Measurements from ENCODE around the gene FOXO6.

The FOXO6 gene

DNA sequence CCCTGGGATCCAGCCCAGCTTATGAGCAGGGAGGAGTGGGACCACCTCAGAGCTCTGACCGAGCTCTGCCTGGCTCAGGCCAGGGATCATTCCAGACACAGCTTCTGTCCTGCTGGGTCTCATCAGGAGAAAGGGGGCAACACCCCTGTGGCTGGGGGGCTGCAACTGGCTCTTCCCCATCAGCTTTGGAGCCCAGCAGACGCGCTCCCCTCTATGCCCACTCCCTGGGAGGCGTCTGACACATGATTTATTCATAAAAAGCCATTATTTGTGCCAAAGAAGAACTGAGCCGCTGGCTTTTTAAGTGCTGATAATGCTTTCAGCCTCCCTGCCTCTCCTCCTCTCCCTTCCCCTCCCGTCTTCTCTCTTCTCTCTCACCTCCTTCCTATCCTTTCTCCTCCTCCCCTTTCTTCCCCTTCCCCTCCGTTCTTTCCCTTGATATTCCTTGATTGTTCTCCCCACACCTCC, 25.0 kb downstream of the FOXO6 start:
- no peak for DNase-seq

GRCh38 chr1:41387667-41388091, 26.4 kb downstream of the FOXO6 start:
- DNase-seq: no peak

DNA sequence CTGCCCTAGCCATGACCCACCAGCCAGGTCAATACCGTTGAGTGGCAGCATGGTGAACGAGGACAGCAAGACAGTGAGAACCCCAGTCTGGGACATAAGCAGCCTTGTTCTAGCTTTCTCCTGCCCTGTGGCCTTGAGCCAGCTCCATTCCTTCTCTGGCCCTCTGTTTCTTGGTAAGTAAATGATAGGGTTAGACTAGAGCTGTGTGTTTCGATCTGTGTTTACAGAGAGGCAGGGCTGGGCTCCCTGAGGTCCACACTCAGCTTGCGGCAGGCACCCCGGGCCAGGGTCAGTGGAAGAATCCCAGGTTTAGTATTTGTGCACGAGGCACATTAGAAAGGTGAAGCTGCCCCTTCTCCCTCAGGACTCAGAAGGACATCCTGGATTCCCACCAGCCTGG, 27.3 kb downstream of the FOXO6 start:
- DNase-seq: no peak

- no peak for DNase-seq
Measured at GRCh38 chr1:41389009-41389408, 27.8 kb downstream of the FOXO6 start.

- no peak for DNase-seq
Measured at GRCh38 chr1:41390166-41390565, 28.9 kb downstream of the FOXO6 start.

GRCh38 chr1:41390573-41390972, 29.3 kb downstream of the FOXO6 start:
- DNase-seq: no peak

GRCh38 chr1:41391834-41392527, 30.7 kb downstream of the FOXO6 start:
- DNase-seq: no peak

GRCh38 chr1:41392528-41392924, 31.3 kb downstream of the FOXO6 start:
- DNase-seq: no peak

DNA sequence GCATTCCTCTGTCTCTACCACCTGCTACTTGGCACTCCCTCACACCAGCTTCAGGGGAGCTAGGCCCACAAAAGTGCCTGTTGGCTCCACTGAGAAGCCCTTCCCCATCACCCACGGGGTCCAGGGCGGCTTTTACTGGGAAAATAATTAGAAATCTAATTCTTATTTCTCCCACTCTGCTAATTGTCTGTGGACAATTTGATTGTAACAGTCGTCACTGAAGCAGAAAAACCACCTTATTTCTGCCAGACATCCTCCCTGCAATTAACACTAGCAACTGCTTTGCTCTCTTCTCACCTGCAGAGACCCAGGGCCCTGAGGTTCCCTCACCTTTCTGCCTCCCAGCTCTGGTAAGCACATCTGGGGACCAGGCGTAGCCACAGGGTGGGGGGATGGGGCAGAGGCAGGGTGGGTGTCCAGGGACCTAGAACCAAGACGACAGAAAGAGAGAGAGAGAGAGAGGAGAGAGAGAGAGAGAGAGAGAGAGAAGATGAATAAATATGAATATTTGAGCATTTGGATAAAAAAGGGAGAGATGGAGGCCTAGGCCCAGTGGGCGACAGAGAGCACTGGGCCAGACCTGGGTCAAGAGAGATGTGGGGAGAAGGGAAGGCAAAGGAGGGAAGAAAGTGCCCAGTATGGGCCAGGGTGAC, 32.6 kb downstream of the FOXO6 start:
- no peak for DNase-seq

GRCh38 chr1:41394369-41394744, 33.1 kb downstream of the FOXO6 start:
- no peak for DNase-seq

GRCh38 chr1:41394959-41395956, 34.0 kb downstream of the FOXO6 start:
- DNase-seq: no peak

GRCh38 chr1:41396084-41396483, 34.9 kb downstream of the FOXO6 start:
- no peak for DNase-seq

- DNase-seq: no peak
Measured at GRCh38 chr1:41397020-41397419, 35.8 kb downstream of the FOXO6 start.

DNA sequence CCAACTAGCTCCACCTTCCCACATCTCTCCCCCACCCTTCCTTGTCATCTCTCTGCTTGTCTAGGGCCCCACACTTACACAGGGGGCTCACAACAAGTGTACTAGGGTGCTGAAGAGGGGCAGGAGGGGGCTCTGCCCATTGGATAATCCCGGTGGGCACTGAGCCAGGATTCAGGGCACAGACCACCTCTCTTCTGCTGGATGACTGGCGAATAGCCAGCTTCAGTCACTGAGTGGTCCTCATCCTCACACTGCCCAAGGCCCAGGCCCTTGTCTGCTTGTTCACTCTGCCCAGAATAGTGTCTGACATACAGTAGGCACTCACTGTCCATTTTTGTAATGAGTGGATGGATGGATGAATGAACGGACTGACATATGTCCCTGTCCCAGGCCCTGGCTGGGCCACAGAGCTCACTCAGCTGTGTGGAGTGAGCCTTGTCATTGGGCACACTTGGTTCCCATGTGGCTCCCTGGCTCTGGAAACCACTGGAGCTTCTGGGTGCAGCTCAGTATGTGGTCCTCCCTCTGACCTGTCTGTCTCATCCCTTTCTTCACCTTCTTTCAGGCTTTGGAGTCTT, 36.6 kb downstream of the FOXO6 start:
- no peak for DNase-seq

- DNase-seq: no peak
Measured at GRCh38 chr1:41399145-41399795, 38.0 kb downstream of the FOXO6 start.

DNA sequence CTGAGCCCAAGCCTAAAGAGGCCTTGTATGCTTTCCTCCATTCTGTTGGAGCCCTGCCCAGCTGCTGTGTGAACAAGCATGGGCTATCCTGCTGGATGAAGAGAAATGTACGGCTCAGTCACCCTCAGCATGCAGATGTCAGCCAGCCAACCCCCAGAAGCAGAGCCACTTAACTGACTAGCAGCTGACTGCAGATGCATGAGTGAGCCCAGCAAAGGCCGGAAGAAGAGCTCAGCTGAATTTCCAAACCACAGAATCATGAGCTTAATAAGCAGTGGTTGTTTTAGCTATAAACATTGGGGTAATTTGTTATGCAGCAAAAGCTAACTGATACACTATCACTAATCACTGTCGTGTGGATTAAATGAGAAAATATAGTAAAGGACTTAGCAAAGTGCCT, 39.0 kb downstream of the FOXO6 start:
- no peak for DNase-seq

- DNase-seq: no peak
Measured at GRCh38 chr1:41401899-41402298, 40.7 kb downstream of the FOXO6 start.

GRCh38 chr1:41404308-41404761, 43.1 kb downstream of the FOXO6 start:
- no peak for DNase-seq

DNA sequence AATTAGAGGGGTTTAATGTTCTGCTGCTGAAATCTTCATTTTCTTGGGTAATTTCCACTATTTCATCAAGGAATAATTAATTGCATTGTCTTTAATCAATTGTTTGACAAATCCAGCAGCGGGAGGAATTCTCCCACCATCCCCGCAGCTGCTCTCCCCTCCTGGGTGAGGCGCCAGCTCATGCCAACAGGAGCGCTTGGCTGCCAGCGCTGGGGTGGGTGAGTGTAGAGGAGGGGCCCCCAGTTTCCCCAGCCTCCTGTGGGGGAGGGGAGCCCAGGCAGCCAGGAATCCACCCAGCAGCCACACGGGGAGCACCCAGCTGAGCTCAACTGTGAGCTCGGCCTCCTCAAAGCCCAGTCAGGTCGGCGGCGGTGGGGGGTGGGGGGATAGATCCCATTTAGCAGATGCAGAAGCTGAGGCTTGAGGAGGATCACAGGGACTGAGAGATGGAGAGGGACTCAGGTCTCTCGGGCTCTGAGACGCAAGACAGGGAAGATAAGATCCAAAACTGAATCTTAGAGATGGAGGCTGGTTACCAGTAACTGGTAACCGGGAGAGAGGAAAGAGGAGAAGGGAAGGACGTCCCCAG, 46.5 kb downstream of the FOXO6 start:
- no peak for DNase-seq

- DNase-seq: no peak
Measured at GRCh38 chr1:41408691-41409090, 47.5 kb downstream of the FOXO6 start.

DNA sequence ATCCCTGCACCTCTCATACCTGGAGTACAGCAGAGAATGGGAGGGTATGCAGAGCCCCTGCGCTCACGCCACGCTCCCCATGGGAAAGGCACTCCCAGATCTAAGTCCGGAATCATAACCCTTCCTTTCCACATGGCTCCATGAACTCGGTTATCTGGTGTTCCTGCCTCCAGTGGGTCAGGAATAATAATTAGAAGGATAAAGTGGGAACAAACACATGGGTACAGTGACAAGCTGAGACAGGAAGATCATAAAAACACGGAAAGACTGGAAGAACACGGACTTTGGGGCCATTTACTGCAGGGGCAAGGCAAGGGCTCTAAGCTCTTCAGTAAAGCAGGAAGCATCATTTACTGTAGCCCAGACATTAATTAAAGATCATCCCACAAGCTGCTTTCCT, 48.6 kb downstream of the FOXO6 start:
- no peak for DNase-seq

DNA sequence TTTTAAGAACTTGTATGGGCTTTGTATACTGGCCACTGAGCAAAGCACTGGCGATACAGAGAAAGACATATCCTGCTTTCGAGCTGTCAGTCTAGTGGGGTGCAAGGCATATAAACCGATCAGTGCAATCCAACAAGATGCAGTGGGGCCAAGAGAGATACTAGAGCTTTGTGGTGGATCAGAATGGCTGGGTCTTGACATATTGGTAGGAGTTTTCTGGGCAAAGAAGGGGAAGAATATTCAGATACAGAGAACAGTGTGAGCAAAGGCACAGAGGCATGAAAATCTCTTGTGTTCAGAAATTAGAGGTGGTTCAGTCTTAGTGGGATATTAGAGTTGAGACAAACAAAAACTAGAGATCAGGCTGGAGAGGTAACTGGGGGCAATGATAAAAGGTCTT, 49.2 kb downstream of the FOXO6 start:
- no peak for DNase-seq

All from activated T-cell treated with anti-CD3 and anti-CD28 coated beads for 4 hours (primary cell).